ENCODE data around the gene OR52A1.

The OR52A1 gene

GRCh38 chr11:5115339-5115738 is 39.2 kb downstream of the OR52A1 start:
- no peak for TF ChIP-seq CTCF (IDR thresholded peaks at IDR 0.05; ENCODE audit: insufficient read depth, low read depth, low read length, missing control alignments)
- no peak for DNase-seq (ENCODE audit: low read depth)
- H3K4me3 ChIP-seq (ENCODE audit: low read depth, low read length): no peak overlapping the region

GRCh38 chr11:5107285-5107684 is 47.3 kb downstream of the OR52A1 start:
- H3K4me3 ChIP-seq (ENCODE audit: low read depth, low read length): no peak overlapping the region
- no peak for DNase-seq (ENCODE audit: low read depth)
- no peak for TF ChIP-seq CTCF (IDR thresholded peaks at IDR 0.05; ENCODE audit: insufficient read depth, low read depth, low read length, missing control alignments)

- H3K4me3 ChIP-seq (ENCODE audit: low read depth, low read length): no peak overlapping the region
- no peak for TF ChIP-seq CTCF (IDR thresholded peaks at IDR 0.05; ENCODE audit: insufficient read depth, low read depth, low read length, missing control alignments)
- no peak for DNase-seq (ENCODE audit: low read depth)
Observed at GRCh38 chr11:5103066-5103465, 51.5 kb downstream of the OR52A1 start.

GRCh38 chr11:5102246-5102645 is 52.3 kb downstream of the OR52A1 start:
- TF ChIP-seq CTCF (IDR thresholded peaks at IDR 0.05; ENCODE audit: insufficient read depth, low read depth, low read length, missing control alignments): no peak
- no peak for DNase-seq (ENCODE audit: low read depth)

GRCh38 chr11:5096011-5096410 is 58.5 kb downstream of the OR52A1 start:
- TF ChIP-seq CTCF (IDR thresholded peaks at IDR 0.05; ENCODE audit: insufficient read depth, low read depth, low read length, missing control alignments): no peak
- DNase-seq (ENCODE audit: low read depth): no peak
- H3K4me3 ChIP-seq (ENCODE audit: low read depth, low read length): no peak overlapping the region

More at GRCh38 chr11:5102246-5102645, 52.3 kb downstream of the OR52A1 start:
- H3K4me3 ChIP-seq (ENCODE audit: low read depth, low read length): no peak overlapping the region

All from GM12865 (cell line).